ENCODE measurements around the gene HSD17B3.

The HSD17B3 gene

GRCh38 chr9:96274939-96275338 lies 27.0 kb downstream of the HSD17B3 start:
- H3K36me3 ChIP-seq (ENCODE audit: control insufficient read depth, insufficient read depth, low read length): no peaks in the 10 kb centered on the region
- H3K9me3 ChIP-seq (ENCODE audit: control insufficient read depth, low read length): no peaks in the 10 kb centered on the region
- H3K4me3 ChIP-seq (ENCODE audit: low read depth, low read length): no peak overlapping the region
- no peaks in the 10 kb centered on the region for H3K27me3 ChIP-seq (ENCODE audit: control insufficient read depth, insufficient read depth, low read length)
- H3K4me1 ChIP-seq: no peaks in the 10 kb centered on the region
- TF ChIP-seq CTCF (IDR thresholded peaks at IDR 0.05): no peak
- no peak overlapping the region for H3K4me2 ChIP-seq (ENCODE audit: low read length)
- H3K79me2 ChIP-seq: no peaks in the 10 kb centered on the region
- no peak overlapping the region for H3K27ac ChIP-seq
- no peak overlapping the region for H3K9ac ChIP-seq
- H2AFZ ChIP-seq: no peak overlapping the region

GRCh38 chr9:96270236-96270744 lies 31.7 kb downstream of the HSD17B3 start:
- Histone ChIP-seq H3K9ac (no peak overlapping the region), H3K4me1 (no peaks in the 10 kb centered on the region), H3K9me3 (ENCODE audit: control insufficient read depth, low read length) (no peaks in the 10 kb centered on the region), H3K4me3 (ENCODE audit: low read depth, low read length) (no peak overlapping the region), H3K79me2 (no peaks in the 10 kb centered on the region), H3K4me2 (ENCODE audit: low read length) (no peak overlapping the region), H3K27ac (no peak overlapping the region), H2AFZ (no peak overlapping the region), H3K36me3 (ENCODE audit: control insufficient read depth, insufficient read depth, low read length) (no peaks in the 10 kb centered on the region), H3K27me3 (ENCODE audit: control insufficient read depth, insufficient read depth, low read length) (no peaks in the 10 kb centered on the region)
- TF ChIP-seq CTCF (IDR thresholded peaks at IDR 0.05): no peak

- Histone ChIP-seq H3K27me3 (ENCODE audit: control insufficient read depth, insufficient read depth, low read length) (no peaks in the 10 kb centered on the region), H3K4me1 (no peaks in the 10 kb centered on the region), H3K79me2 (no peaks in the 10 kb centered on the region), H3K4me2 (ENCODE audit: low read length) (no peak overlapping the region), H3K9me3 (ENCODE audit: control insufficient read depth, low read length) (no peaks in the 10 kb centered on the region), H3K4me3 (ENCODE audit: low read depth, low read length) (no peak overlapping the region), H3K9ac (no peak overlapping the region), H3K27ac (no peak overlapping the region), H3K36me3 (ENCODE audit: control insufficient read depth, insufficient read depth, low read length) (no peaks in the 10 kb centered on the region), H2AFZ (no peak overlapping the region)
- TF ChIP-seq CTCF (IDR thresholded peaks at IDR 0.05): no peak
Observed at GRCh38 chr9:96258967-96259366, 43.0 kb downstream of the HSD17B3 start.

- Histone ChIP-seq H3K79me2 (no peaks in the 10 kb centered on the region), H2AFZ (no peak overlapping the region), H3K4me3 (ENCODE audit: low read depth, low read length) (no peak overlapping the region), H3K9me3 (ENCODE audit: control insufficient read depth, low read length) (no peaks in the 10 kb centered on the region), H3K27me3 (ENCODE audit: control insufficient read depth, insufficient read depth, low read length) (no peaks in the 10 kb centered on the region), H3K9ac (no peak overlapping the region), H3K4me2 (ENCODE audit: low read length) (no peak overlapping the region), H3K27ac (no peak overlapping the region), H3K36me3 (ENCODE audit: control insufficient read depth, insufficient read depth, low read length) (no peaks in the 10 kb centered on the region), H3K4me1 (no peaks in the 10 kb centered on the region)
- TF ChIP-seq CTCF (IDR thresholded peaks at IDR 0.05): no peak
Observed at GRCh38 chr9:96256800-96257199, 45.2 kb downstream of the HSD17B3 start.

- Histone ChIP-seq H3K27ac (no peak overlapping the region), H3K9ac (no peak overlapping the region), H3K4me2 (ENCODE audit: low read length) (no peak overlapping the region), H3K79me2 (no peaks in the 10 kb centered on the region), H3K36me3 (ENCODE audit: control insufficient read depth, insufficient read depth, low read length) (no peaks in the 10 kb centered on the region), H3K9me3 (ENCODE audit: control insufficient read depth, low read length) (no peaks in the 10 kb centered on the region), H3K27me3 (ENCODE audit: control insufficient read depth, insufficient read depth, low read length) (no peaks in the 10 kb centered on the region), H3K4me3 (ENCODE audit: low read depth, low read length) (no peak overlapping the region), H3K4me1 (no peaks in the 10 kb centered on the region), H2AFZ (no peak overlapping the region)
- no peak for TF ChIP-seq CTCF (IDR thresholded peaks at IDR 0.05)
Observed at GRCh38 chr9:96255698-96256097, 46.3 kb downstream of the HSD17B3 start.

Data from parathyroid adenoma (tissue), 2 donors.